Activated T-helper 1 cell treated with anti-CD3 and anti-CD28 coated beads, Interleukin-12 subunit alpha, Interleukin-12 subunit beta, Interleukin-2, Interleukin-4 antibody, amounts not matched to agents 30 ng/mL and 10 ng/mL and 1 ng/mL, durations not matched to agents 14 hours and 24 hours and 36 hours (primary cell): ENCODE measurements around the gene RNU6-9. TPM values are rescaled to one million over a fixed set of nuclear protein-coding genes. Genes with fewer than 3 reads are reported as not detected.

Experiments
- DNase-seq: peaks from one replicate; pipeline ENCODE4 v3.0.0; 2021; ENCODE audit warnings: low spot score
- H3K27ac Mint-ChIP-seq: one replicate; pipeline ENCODE4 v1.8.0; 2021; ENCODE audit warnings: mild to moderate bottlenecking, mixed read lengths
- H3K27me3 Mint-ChIP-seq: one replicate; pipeline ENCODE4 v1.8.0; 2022; ENCODE audit warnings: mild to moderate bottlenecking, moderate library complexity, mixed read lengths; ENCODE audit not compliant: insufficient read depth
- H3K36me3 Mint-ChIP-seq: one replicate; pipeline ENCODE4 v1.8.0; 2021; ENCODE audit warnings: low read depth, mixed read lengths
- H3K4me1 Mint-ChIP-seq: one replicate; pipeline ENCODE4 v1.8.0; 2021; ENCODE audit warnings: low read depth, mixed read lengths
- H3K4me3 Mint-ChIP-seq: one replicate; pipeline ENCODE4 v1.8.0; 2021; ENCODE audit warnings: mild to moderate bottlenecking, moderate library complexity, mixed read lengths
- H3K9me3 Mint-ChIP-seq: one replicate; pipeline ENCODE4 v1.8.0; 2021; ENCODE audit warnings: mixed read lengths
- intact Hi-C: fragments of 100-400 bp; cut with micrococcal nuclease; formaldehyde crosslinking; loops from one replicate; pipeline ENCODE4 v1.15.1; 2024
- total RNA-seq: library from RNA; stranded (reverse); gene quantifications from 2 replicates; pipeline ENCODE4 v1.2.3, GENCODE V29; 2022

The RNU6-9 gene
- total RNA-seq, 1 donor from 2014 or later, result not detected

DNA sequence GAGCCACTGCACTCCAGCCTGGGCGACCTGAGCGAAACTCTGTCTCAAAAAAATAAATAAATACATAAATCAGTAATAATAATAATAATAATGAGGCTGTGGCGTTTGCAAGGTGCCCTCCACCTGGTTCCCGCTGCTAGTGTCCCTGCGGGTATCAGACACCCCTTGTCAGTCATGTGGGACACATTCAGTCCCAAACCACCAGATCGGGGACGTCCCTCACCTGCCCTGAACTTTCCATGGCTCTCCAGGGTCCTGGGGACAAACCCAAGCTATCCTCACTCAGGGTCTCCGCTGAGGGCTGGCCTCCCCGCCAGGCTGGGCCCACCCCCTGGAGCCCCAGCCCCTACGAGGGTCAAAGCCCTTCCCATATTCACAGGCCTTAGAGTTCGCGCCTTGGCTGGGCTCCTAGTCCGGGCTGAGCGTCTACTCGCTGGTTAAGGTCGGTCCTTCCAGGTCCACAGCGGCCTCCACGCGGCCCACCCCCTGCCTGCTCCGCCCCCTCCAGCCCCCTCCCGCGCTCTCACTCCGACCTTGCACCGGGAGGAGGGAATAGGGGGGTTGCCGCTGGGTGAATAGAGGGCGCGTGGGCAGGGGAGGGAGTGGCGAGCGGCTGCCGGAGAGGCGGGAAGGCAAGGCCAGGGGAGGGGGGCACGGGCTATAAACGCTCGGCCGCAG is 23.5 kb downstream of the RNU6-9 start:
- Mint-ChIP-seq H3K4me1 (peaks cover 13% of the 10 kb centered on the region), H3K4me3 (peak overlapping the region; percentile 30), H3K27ac (no peak overlapping the region), H3K27me3 (peaks cover 4% of the 10 kb centered on the region), H3K36me3 (no peaks in the 10 kb centered on the region), H3K9me3 (no peaks in the 10 kb centered on the region)
- DNase-seq, result no peak
- intact Hi-C loops, result no loop called here

- H3K4me1 Mint-ChIP-seq, result peaks cover 16% of the 10 kb centered on the region
- no peak within 1 kb of the TSS for H3K27ac Mint-ChIP-seq
- no peaks in the 10 kb centered on the region for H3K36me3 Mint-ChIP-seq
- no peaks in the 10 kb centered on the region for H3K9me3 Mint-ChIP-seq
- H3K4me3 Mint-ChIP-seq, result peak within 1 kb of the TSS; percentile 76
- H3K27me3 Mint-ChIP-seq, result peaks cover 4% of the 10 kb centered on the region
- intact Hi-C loops, result no loop called here
- no peak for DNase-seq
These were observed 24.3 kb downstream of the RNU6-9 start, which contains the start of gene KISS1R for GRCh38 chr19:917323-918151. TSS of gene KISS1R (plus strand) at chr19:917333. CDS start at chr19:917503, 170 bp downstream.

DNA sequence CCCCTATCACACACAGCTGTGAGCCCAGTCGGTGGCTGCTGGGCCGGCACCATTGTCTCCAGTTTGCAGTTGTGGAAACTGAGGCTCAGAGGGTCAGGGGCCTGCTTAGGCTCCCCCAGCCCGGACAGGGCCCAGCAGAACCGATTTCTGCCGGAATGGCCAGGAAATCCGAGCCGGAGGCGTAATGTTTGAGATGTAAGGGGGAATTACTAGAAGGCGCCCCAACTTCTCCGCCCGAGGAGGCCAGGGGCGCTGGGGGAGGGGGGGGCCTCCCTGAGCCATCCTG is 24.8 kb downstream of the RNU6-9 start:
- H3K9me3 Mint-ChIP-seq, result no peaks in the 10 kb centered on the region
- H3K36me3 Mint-ChIP-seq, result no peaks in the 10 kb centered on the region
- peaks cover 16% of the 10 kb centered on the region for H3K4me1 Mint-ChIP-seq
- no peak for DNase-seq
- peak overlapping the region; percentile 76 for H3K4me3 Mint-ChIP-seq
- no peak overlapping the region for H3K27ac Mint-ChIP-seq
- H3K27me3 Mint-ChIP-seq, result peaks cover 4% of the 10 kb centered on the region
- intact Hi-C loops, result no loop called here

DNA sequence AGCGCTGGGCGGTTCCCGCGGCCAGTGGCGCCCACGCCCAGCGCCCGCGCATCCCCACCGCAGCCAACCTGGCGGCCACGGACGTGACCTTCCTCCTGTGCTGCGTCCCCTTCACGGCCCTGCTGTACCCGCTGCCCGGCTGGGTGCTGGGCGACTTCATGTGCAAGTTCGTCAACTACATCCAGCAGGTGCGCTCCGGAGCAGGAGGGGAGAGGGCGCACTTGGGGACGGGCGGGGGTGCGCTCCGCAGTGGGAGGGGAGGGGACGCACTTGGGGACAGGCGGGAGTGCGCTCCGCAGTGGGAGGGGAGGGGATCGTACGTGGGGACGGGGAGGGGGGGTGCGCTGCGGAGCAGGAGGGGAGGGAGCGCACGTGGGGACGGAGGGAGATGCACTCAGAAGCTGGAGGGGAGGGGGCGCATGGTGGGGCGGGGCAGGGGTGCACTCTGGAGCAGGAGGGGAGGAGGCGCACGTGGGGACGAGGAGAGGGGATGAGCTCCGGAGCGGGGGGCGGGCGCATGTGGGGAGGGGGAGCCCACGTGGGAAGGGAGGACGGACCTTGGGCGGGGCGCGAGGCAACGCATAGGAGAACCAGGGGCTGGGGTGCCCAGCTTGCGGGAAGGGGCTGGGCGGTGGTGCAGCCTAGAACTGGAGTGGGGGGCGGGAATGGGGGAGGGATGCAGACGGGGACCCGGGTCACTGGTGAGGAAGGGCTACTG is 25.4 kb downstream of the RNU6-9 start:
- H3K9me3 Mint-ChIP-seq, result no peaks in the 10 kb centered on the region
- no peaks in the 10 kb centered on the region for H3K36me3 Mint-ChIP-seq
- no peak overlapping the region for H3K27ac Mint-ChIP-seq
- H3K4me1 Mint-ChIP-seq, result peaks cover 16% of the 10 kb centered on the region
- DNase-seq, result no peak
- peak overlapping the region; percentile 59 for H3K4me3 Mint-ChIP-seq
- intact Hi-C loops, result no loop called here
- H3K27me3 Mint-ChIP-seq, result peaks cover 4% of the 10 kb centered on the region

GRCh38 chr19:919199-920050 is 26.1 kb downstream of the RNU6-9 start:
- peaks cover 4% of the 10 kb centered on the region for H3K27me3 Mint-ChIP-seq
- intact Hi-C loops, result loop anchor here (2.0 to 5.0 kb wide), 2 partner anchors 123 to 148 kb away; partner anchors contain the start of genes ARHGAP45 and PTBP1
- no peaks in the 10 kb centered on the region for H3K9me3 Mint-ChIP-seq
- DNase-seq, result no peak
- no peaks in the 10 kb centered on the region for H3K36me3 Mint-ChIP-seq
- H3K27ac Mint-ChIP-seq, result peak overlapping the region; percentile 44
- H3K4me3 Mint-ChIP-seq, result peak overlapping the region; percentile 59
- H3K4me1 Mint-ChIP-seq, result peaks cover 16% of the 10 kb centered on the region

DNA sequence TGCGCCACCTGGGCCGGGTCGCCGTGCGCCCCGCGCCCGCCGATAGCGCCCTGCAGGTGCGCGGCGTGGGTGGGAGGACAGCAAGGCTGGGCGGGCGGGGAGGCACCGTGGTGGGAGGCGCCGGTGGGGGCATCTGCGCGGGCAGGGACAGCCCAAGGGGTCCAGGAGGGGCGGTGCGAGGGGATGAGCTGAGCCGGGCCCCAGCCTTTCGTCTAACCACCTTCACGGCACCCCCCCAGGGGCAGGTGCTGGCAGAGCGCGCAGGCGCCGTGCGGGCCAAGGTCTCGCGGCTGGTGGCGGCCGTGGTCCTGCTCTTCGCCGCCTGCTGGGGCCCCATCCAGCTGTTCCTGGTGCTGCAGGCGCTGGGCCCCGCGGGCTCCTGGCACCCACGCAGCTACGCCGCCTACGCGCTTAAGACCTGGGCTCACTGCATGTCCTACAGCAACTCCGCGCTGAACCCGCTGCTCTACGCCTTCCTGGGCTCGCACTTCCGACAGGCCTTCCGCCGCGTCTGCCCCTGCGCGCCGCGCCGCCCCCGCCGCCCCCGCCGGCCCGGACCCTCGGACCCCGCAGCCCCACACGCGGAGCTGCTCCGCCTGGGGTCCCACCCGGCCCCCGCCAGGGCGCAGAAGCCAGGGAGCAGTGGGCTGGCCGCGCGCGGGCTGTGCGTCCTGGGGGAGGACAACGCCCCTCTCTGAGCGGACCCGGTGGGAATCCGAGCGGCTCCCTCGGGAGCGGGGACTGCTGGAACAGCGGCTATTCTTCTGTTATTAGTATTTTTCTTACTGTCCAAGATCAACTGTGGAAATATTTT is 27.0 kb downstream of the RNU6-9 start:
- Mint-ChIP-seq H3K36me3 (no peaks in the 10 kb centered on the region), H3K4me1 (peaks cover 16% of the 10 kb centered on the region), H3K9me3 (no peaks in the 10 kb centered on the region), H3K27ac (peak overlapping the region; percentile 88), H3K27me3 (peaks cover 4% of the 10 kb centered on the region), H3K4me3 (peak overlapping the region; percentile 82)
- DNase-seq, result peak; percentile 56
- intact Hi-C loops, result loop anchor here (2.0 to 5.0 kb wide), 2 partner anchors 123 to 147 kb away; partner anchors contain the start of genes ARHGAP45 and PTBP1

- no peaks in the 10 kb centered on the region for H3K36me3 Mint-ChIP-seq
- peaks cover 16% of the 10 kb centered on the region for H3K4me1 Mint-ChIP-seq
- peak overlapping the region; percentile 74 for H3K27ac Mint-ChIP-seq
- H3K4me3 Mint-ChIP-seq, result peak overlapping the region; percentile 81
- no peaks in the 10 kb centered on the region for H3K9me3 Mint-ChIP-seq
- intact Hi-C loops, result loop anchor here (1.0 to 5.0 kb wide), 4 partner anchors 60 to 324 kb away; partner anchors contain the start of genes ARHGAP45, MIDN, RNF126 and WDR18
- H3K27me3 Mint-ChIP-seq, result no peaks in the 10 kb centered on the region
- DNase-seq, result no peak
These were observed 31.3 kb downstream of the RNU6-9 start for GRCh38 chr19:924553-925086.

DNA sequence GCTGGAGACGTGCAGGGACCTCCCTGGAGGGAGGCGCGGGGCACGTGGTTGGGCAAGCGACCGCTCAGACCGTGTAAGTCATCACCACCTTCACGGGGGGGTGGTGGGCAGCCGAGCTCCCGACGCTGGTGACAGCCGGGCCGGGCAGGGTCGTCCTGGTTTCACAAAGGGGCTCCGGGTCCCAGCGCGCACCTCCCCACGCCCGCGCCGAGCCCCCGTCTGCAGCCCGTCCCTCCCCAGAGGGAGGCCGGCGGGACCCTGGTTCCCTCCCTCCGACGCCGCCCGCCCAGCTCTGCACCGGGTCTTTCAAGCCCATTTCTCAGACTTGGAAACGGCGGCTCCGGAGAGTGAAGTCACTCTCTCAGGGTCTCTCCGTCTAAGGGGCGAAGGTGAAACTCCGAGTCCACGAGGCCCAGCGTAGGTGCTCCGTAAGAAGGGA is 31.8 kb downstream of the RNU6-9 start:
- peak overlapping the region; percentile 80 for H3K4me3 Mint-ChIP-seq

DNA sequence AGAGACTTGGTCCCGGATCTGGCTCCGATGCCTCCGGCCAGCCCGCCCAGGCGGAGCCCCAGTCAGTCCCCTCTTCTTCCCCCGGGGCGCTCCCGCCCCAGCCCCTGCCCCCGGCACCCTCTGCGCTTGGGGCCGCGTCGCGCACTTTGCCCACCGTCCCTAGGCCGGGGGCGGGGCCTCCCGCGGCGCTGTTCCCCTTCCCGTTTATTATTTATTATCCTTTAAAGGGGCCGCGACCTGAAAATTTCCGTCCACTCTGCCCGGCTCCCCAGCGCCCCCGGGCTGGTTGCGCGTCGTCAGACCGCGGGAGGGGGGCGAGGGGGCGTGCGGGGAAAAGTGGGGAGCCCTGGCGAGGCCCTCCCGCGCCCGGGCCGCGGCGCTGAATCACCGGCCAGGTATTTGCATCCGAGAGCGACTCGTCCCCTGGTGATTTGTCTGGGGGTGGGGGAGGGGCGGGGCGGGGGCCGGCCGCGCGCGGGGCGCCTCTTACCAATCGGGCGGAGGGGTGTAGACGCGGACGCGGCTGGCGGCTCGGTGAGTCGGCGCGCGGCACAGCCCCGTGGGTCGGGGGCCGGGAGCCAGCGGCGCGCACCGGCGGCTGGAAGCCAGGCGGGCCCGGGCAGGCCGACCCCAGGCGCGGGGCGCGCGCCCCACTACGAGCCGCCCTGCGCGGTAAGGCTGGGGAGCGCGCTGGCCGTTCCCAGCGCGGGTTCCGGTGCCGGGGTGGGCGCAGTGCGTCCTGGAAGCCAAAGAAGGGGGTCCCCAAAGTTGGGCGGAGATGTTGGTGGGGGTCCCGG is 32.4 kb downstream of the RNU6-9 start, which contains the start of gene ARID3A:
Gene ARID3A, plus strand, starts transcription at position 510 of the 797 bp plus-strand sequence. CDS start 3,494 bp downstream, outside the sequence.
- no peaks in the 10 kb centered on the region for H3K27me3 Mint-ChIP-seq
- peak within 1 kb of the TSS; percentile 82 for H3K4me3 Mint-ChIP-seq
- H3K9me3 Mint-ChIP-seq, result no peaks in the 10 kb centered on the region
- peaks cover 13% of the 10 kb centered on the region for H3K4me1 Mint-ChIP-seq
- H3K36me3 Mint-ChIP-seq, result no peaks in the 10 kb centered on the region
- intact Hi-C loops, result loop anchor here (1.0 to 5.0 kb wide), 4 partner anchors 12 to 323 kb away; partner anchors contain the start of genes MIDN, RNF126 and WDR18
- H3K27ac Mint-ChIP-seq, result peak within 1 kb of the TSS; percentile 73
- peak; percentile 74 for DNase-seq

More for the DNA sequence above, 31.8 kb downstream of the RNU6-9 start:
- H3K36me3 Mint-ChIP-seq, result no peaks in the 10 kb centered on the region
- intact Hi-C loops, result loop anchor here (1.0 to 5.0 kb wide), 3 partner anchors 59 to 324 kb away; partner anchors contain the start of genes MIDN, RNF126 and WDR18
- no peak for DNase-seq
- H3K27ac Mint-ChIP-seq, result peak overlapping the region; percentile 73
- no peaks in the 10 kb centered on the region for H3K27me3 Mint-ChIP-seq
- H3K9me3 Mint-ChIP-seq, result no peaks in the 10 kb centered on the region
- peaks cover 16% of the 10 kb centered on the region for H3K4me1 Mint-ChIP-seq

DNA sequence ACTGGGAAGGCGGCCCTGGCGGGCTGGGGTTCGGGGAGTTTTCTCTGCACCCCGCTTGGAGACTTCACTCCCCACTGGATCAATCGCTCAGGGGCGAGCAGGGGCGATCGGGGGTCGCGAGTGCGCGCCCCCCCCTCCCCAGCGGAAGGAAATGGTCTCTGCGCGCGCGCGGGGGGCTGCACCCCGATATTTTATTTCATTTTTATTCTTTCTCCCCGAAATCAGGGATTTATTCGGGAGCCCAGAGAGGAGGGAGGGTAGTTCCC is 33.0 kb downstream of the RNU6-9 start:
- intact Hi-C loops, result loop anchor here (1.0 to 5.0 kb wide), 2 partner anchors 11 to 264 kb away; partner anchors contain the start of gene RNF126
- peaks cover 8% of the 10 kb centered on the region for H3K4me1 Mint-ChIP-seq
- DNase-seq, result no peak
- no peak overlapping the region for H3K27ac Mint-ChIP-seq
- H3K9me3 Mint-ChIP-seq, result no peaks in the 10 kb centered on the region
- H3K36me3 Mint-ChIP-seq, result no peaks in the 10 kb centered on the region
- H3K27me3 Mint-ChIP-seq, result no peaks in the 10 kb centered on the region
- peak overlapping the region; percentile 73 for H3K4me3 Mint-ChIP-seq
